HepG2 (cell line): ENCODE measurements around the gene TRIM54. TPM values are rescaled to one million over a fixed set of nuclear protein-coding genes. Genes with fewer than 3 reads are reported as not detected.
A peak's percentile ranks its signal among the peaks of the same experiment; 100 is the strongest.

Experiments used
- ATF2 ChIP-seq: sonication (generic); formaldehyde crosslinking; IDR thresholded peaks from 2 replicates; pipeline ENCODE4 v1.4.0; 2020; ENCODE audit warnings: missing genetic modification reagents
- DMAP1 ChIP-seq: IDR thresholded peaks from 2 replicates; pipeline ENCODE4 v1.6.1; 2016
- GMEB1 ChIP-seq: sonication (generic); formaldehyde crosslinking; IDR thresholded peaks from 2 replicates; pipeline ENCODE4 v1.5.1; 2020; ENCODE audit warnings: missing genetic modification reagents, mild to moderate bottlenecking, borderline replicate concordance
- JUNB ChIP-seq: sonication (generic); formaldehyde crosslinking; IDR thresholded peaks from 2 replicates; pipeline ENCODE4 v1.8.0; 2022; ENCODE audit warnings: missing genetic modification reagents, mild to moderate bottlenecking, borderline replicate concordance
- KDM5B ChIP-seq: sonication (generic); formaldehyde crosslinking; IDR thresholded peaks from 2 replicates; pipeline ENCODE4 v1.4.0; 2020; ENCODE audit warnings: missing genetic modification reagents, mild to moderate bottlenecking, borderline replicate concordance
- MAFG ChIP-seq: sonication (generic); formaldehyde crosslinking; IDR thresholded peaks from 2 replicates; pipeline ENCODE4 v1.5.1; 2020; ENCODE audit warnings: mild to moderate bottlenecking, missing genetic modification reagents
- MEF2D ChIP-seq: sonication (generic); formaldehyde crosslinking; IDR thresholded peaks from 2 replicates; pipeline ENCODE4 v1.5.1; 2020; ENCODE audit warnings: mild to moderate bottlenecking, missing genetic modification reagents
- RBAK ChIP-seq: sonication (generic); formaldehyde crosslinking; IDR thresholded peaks from 2 replicates; pipeline ENCODE4 v1.5.1; 2020; ENCODE audit warnings: mild to moderate bottlenecking, missing genetic modification reagents
- SP4 ChIP-seq: sonication (generic); formaldehyde crosslinking; IDR thresholded peaks from 2 replicates; pipeline ENCODE4 v1.8.1; 2023; ENCODE audit warnings: mild to moderate bottlenecking, missing genetic modification reagents
- ZC3H13 ChIP-seq: sonication (generic); formaldehyde crosslinking; IDR thresholded peaks from 2 replicates; pipeline ENCODE4 v1.8.1; 2023; ENCODE audit warnings: mild to moderate bottlenecking, missing genetic modification reagents, moderate library complexity
- ZNF253 ChIP-seq: sonication (generic); formaldehyde crosslinking; IDR thresholded peaks from 2 replicates; pipeline ENCODE4 v1.8.0; 2022; ENCODE audit warnings: mild to moderate bottlenecking, missing genetic modification reagents, borderline replicate concordance
- ZNF496 ChIP-seq: sonication (generic); formaldehyde crosslinking; IDR thresholded peaks from 2 replicates; pipeline ENCODE4 v1.8.1; 2023; ENCODE audit warnings: mild to moderate bottlenecking, moderate library complexity, missing genetic modification reagents; ENCODE audit not compliant: insufficient replicate concordance
- ZNF747 ChIP-seq: sonication (generic); formaldehyde crosslinking; IDR thresholded peaks from 2 replicates; pipeline ENCODE4 v1.8.1; 2023; ENCODE audit warnings: missing genetic modification reagents, mild to moderate bottlenecking, borderline replicate concordance
- ZNF768 ChIP-seq: sonication (generic); formaldehyde crosslinking; IDR thresholded peaks from 2 replicates; pipeline ENCODE4 v1.4.0; 2020; ENCODE audit warnings: missing genetic modification reagents
- ZNF770 ChIP-seq: sonication (generic); formaldehyde crosslinking; IDR thresholded peaks from 2 replicates; pipeline ENCODE4 v1.5.0; 2020; ENCODE audit warnings: mild to moderate bottlenecking, missing genetic modification reagents
- ZNF781 ChIP-seq: sonication (generic); formaldehyde crosslinking; IDR thresholded peaks from 2 replicates; pipeline ENCODE4 v1.5.1; 2020; ENCODE audit warnings: borderline replicate concordance, mild to moderate bottlenecking, missing genetic modification reagents; ENCODE audit errors: not compliant biosample characterization
- ZNF782 ChIP-seq: sonication (generic); formaldehyde crosslinking; IDR thresholded peaks from 2 replicates; pipeline ENCODE4 v1.4.0; 2020; ENCODE audit warnings: missing genetic modification reagents, mild to moderate bottlenecking, borderline replicate concordance
- polyA plus RNA-seq, 8 experiments: library from polyadenylated mRNA; depleted of rRNA in 3 of 8; stranded (reverse) in 7 of 8; unstranded in 1 of 8; fragments of >200 nt; fragmentation: Illumina TruSeq in 4 of 8; extraction: Trizol in 4 of 8; gene quantifications; 2 replicates each; pipeline versions ENCODE4 v1.2.1 to v1.2.3, GENCODE V29; 2011 to 2016; ENCODE audit warnings: low read depth in 4 of 8, missing spikeins in 1 of 8, mixed read lengths in 1 of 8; ENCODE audit not compliant: insufficient read depth in 1 of 8
- total RNA-seq, 5 experiments: library from RNA; depleted of rRNA; stranded (reverse); fragments of >200 nt; fragmentation: Illumina TruSeq; extraction: Trizol; gene quantifications; 2 replicates each; pipeline ENCODE4 v1.2.3, GENCODE V29; 2016; ENCODE audit warnings: low read depth in 1 of 5
- TF ChIP-seq, protein P1 (sequence below): sonication (generic); formaldehyde crosslinking; IDR thresholded peaks from 2 replicates; pipeline ENCODE4 v1.5.0; 2020; ENCODE audit warnings: missing genetic modification reagents
- TF ChIP-seq, protein P2 (sequence below): sonication (generic); formaldehyde crosslinking; IDR thresholded peaks from 2 replicates; pipeline ENCODE4 v1.9.0; 2022; ENCODE audit warnings: low read depth, missing genetic modification reagents

TRIM54 gene
- total and polyA plus RNA-seq, 2 of the 13 experiments (the other 11 are each of a cell fraction or from before 2014, with no cell fraction given) = 0.07 to 0.13 TPM

GRCh38 chr2:27249891-27250651 lies 32.2 kb upstream of the TRIM54 start (continued):
- TF ChIP-seq, protein P1, sequence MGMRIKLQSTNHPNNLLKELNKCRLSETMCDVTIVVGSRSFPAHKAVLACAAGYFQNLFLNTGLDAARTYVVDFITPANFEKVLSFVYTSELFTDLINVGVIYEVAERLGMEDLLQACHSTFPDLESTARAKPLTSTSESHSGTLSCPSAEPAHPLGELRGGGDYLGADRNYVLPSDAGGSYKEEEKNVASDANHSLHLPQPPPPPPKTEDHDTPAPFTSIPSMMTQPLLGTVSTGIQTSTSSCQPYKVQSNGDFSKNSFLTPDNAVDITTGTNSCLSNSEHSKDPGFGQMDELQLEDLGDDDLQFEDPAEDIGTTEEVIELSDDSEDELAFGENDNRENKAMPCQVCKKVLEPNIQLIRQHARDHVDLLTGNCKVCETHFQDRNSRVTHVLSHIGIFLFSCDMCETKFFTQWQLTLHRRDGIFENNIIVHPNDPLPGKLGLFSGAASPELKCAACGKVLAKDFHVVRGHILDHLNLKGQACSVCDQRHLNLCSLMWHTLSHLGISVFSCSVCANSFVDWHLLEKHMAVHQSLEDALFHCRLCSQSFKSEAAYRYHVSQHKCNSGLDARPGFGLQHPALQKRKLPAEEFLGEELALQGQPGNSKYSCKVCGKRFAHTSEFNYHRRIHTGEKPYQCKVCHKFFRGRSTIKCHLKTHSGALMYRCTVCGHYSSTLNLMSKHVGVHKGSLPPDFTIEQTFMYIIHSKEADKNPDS (CRISPR knock-in tag) = no peak
- TF ChIP-seq GMEB1 (CRISPR knock-in tag) (0 out of 2 replicates have a peak, but pooled peaks have one; percentile 49), DMAP1 (0 out of 2 replicates have a peak, but pooled peaks have one; percentile 51), ZNF747 (CRISPR knock-in tag) (peak; percentile 78; the same call in 1 of the 2 replicates), MEF2D (CRISPR knock-in tag) (peak; percentile 59; the same call in 1 of the 2 replicates), SP4 (CRISPR knock-in tag) (no peak; the same call in 1 of the 2 replicates), JUNB (CRISPR knock-in tag) (no peak), ZNF496 (CRISPR knock-in tag) (no peak), ZNF253 (CRISPR knock-in tag) (no peak), ZNF768 (CRISPR knock-in tag) (peak; percentile 66; the same call in 1 of the 2 replicates), ATF2 (CRISPR knock-in tag) (0 out of 2 replicates have a peak, but pooled peaks have one; percentile 10), KDM5B (CRISPR knock-in tag) (peak; percentile 69; the same call in 1 of the 2 replicates), MAFG (CRISPR knock-in tag) (no peak; the same call in 1 of the 2 replicates), ZC3H13 (CRISPR knock-in tag) (no peak), ZNF781 (CRISPR knock-in tag) (peak; percentile 69), ZNF770 (CRISPR knock-in tag) (peak; percentile 76), RBAK (CRISPR knock-in tag) (peak; percentile 63; the same call in 1 of the 2 replicates), ZNF782 (CRISPR knock-in tag) (peak; percentile 62; the same call in 1 of the 2 replicates)
- TF ChIP-seq, protein P2, sequence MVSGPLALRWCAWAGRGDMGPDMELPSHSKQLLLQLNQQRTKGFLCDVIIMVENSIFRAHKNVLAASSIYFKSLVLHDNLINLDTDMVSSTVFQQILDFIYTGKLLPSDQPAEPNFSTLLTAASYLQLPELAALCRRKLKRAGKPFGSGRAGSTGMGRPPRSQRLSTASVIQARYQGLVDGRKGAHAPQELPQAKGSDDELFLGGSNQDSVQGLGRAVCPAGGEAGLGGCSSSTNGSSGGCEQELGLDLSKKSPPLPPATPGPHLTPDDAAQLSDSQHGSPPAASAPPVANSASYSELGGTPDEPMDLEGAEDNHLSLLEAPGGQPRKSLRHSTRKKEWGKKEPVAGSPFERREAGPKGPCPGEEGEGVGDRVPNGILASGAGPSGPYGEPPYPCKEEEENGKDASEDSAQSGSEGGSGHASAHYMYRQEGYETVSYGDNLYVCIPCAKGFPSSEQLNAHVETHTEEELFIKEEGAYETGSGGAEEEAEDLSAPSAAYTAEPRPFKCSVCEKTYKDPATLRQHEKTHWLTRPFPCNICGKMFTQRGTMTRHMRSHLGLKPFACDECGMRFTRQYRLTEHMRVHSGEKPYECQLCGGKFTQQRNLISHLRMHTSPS (CRISPR knock-in tag) = peak; percentile 78; the same call in 1 of the 2 replicates
